ENCODE results near the gene VSIG10. TPM values are rescaled to one million over a fixed set of nuclear protein-coding genes. Genes with fewer than 3 reads are reported as not detected.

Gene VSIG10
- total and polyA plus RNA-seq, 7 donors = 4.8 to 13.9 (median 10.7) TPM

DNA sequence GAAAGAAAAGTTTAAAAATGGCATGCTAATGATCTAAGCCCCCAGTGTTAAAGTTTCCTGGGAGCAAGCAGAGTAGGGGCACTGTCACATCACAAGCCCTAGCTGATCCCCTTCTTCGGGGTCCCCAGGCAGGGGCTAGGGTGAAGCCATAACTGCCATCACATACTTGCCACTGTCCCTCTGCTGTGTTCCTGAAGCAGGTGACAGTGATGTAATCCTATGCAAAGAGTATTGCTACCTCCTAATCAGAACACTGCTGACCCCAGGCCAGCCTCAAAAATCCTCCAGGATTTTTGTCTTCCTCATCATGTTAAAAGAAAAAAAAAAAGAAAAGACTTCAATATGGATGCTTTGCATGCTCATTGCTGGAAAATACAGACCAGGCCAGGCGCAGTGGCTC, 88.5 kb downstream of the VSIG10 start:
- WGBS, 3 donors = 87 to 94% (median 92%) methylated on average over 2 of the region's 2 CpGs
- intact Hi-C loops (cut with DNase I) = loop anchor here in 1 of 2 donors (5.0 kb wide), 1 partner anchor 138 kb away; no protein-coding TSS in a partner anchor
- H3K9me3 ChIP-seq = no peaks in the 10 kb centered on the region
- peaks cover 0 to 22% of the 10 kb centered on the region in 2 donors for H3K36me3 ChIP-seq (ENCODE audit: insufficient read depth in 1 of 2, low read depth in 1 of 2)
- peaks cover 6% of the 10 kb centered on the region for H3K4me1 ChIP-seq
- H3K27me3 ChIP-seq (ENCODE audit: insufficient read depth in 3 of 3, low read length in 2 of 3) = no peaks in the 10 kb centered on the region
- TF ChIP-seq, protein P1, sequence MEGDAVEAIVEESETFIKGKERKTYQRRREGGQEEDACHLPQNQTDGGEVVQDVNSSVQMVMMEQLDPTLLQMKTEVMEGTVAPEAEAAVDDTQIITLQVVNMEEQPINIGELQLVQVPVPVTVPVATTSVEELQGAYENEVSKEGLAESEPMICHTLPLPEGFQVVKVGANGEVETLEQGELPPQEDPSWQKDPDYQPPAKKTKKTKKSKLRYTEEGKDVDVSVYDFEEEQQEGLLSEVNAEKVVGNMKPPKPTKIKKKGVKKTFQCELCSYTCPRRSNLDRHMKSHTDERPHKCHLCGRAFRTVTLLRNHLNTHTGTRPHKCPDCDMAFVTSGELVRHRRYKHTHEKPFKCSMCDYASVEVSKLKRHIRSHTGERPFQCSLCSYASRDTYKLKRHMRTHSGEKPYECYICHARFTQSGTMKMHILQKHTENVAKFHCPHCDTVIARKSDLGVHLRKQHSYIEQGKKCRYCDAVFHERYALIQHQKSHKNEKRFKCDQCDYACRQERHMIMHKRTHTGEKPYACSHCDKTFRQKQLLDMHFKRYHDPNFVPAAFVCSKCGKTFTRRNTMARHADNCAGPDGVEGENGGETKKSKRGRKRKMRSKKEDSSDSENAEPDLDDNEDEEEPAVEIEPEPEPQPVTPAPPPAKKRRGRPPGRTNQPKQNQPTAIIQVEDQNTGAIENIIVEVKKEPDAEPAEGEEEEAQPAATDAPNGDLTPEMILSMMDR (IDR thresholded peaks at IDR 0.05) = no peak
- DNase-seq (no peak), ATAC-seq (no peak)
- no peak overlapping the region for H3K4me3 ChIP-seq
- no peak overlapping the region for H3K27ac ChIP-seq

Other genes starting within 250 kb of the VSIG10 start
- gene KSR2, start 135.0 kb downstream of the VSIG10 start, total RNA-seq = under 1 TPM in 2 of 4 donors, not detected in 2; 0.02 to 0.04 TPM
- gene KSR2, start 135.0 kb downstream of the VSIG10 start, polyA plus RNA-seq = under 1 TPM; under 0.01 to 0.03 (median 0.01) TPM
- gene RFC5, start 87.3 kb downstream of the VSIG10 start, total RNA-seq = 1 to 10 TPM; 2.2 to 4.6 (median 3.2) TPM
- 1 to 10 TPM; 3.4 to 8.5 (median 5.1) TPM for gene RFC5, start 87.3 kb downstream of the VSIG10 start, polyA plus RNA-seq
- 10 to 100 TPM; 74.4 to 96.4 (median 83.4) TPM for gene WSB2, start 42.8 kb downstream of the VSIG10 start, total RNA-seq
- 100 to 1,000 TPM in 2 of 3 donors, 10 to 100 TPM in 1; 63.8 to 113 (median 110) TPM for gene WSB2, start 42.8 kb downstream of the VSIG10 start, polyA plus RNA-seq
- gene PEBP1, start 32.1 kb upstream of the VSIG10 start, total RNA-seq = 100 to 1,000 TPM; 211 to 326 (median 249) TPM
- 100 to 1,000 TPM; 144 to 287 (median 258) TPM for gene PEBP1, start 32.1 kb upstream of the VSIG10 start, polyA plus RNA-seq

Data from psoas muscle (tissue), 8 donors.